NCI-H1694 treated with DMSO at 0.1 percent for 48 hours (cell line): Measurements from ENCODE around the gene SLC39A11.
"Not testable (repeated sequence)": the region's sequence is repeated elsewhere in the genome, so short reads cannot be mapped to it uniquely, and the experiment has no call there.

Source experiments
- DNase-seq: peaks from one replicate; lab custom pipeline; 2025; lab: John Stamatoyannopoulos, UW

The SLC39A11 gene

DNA sequence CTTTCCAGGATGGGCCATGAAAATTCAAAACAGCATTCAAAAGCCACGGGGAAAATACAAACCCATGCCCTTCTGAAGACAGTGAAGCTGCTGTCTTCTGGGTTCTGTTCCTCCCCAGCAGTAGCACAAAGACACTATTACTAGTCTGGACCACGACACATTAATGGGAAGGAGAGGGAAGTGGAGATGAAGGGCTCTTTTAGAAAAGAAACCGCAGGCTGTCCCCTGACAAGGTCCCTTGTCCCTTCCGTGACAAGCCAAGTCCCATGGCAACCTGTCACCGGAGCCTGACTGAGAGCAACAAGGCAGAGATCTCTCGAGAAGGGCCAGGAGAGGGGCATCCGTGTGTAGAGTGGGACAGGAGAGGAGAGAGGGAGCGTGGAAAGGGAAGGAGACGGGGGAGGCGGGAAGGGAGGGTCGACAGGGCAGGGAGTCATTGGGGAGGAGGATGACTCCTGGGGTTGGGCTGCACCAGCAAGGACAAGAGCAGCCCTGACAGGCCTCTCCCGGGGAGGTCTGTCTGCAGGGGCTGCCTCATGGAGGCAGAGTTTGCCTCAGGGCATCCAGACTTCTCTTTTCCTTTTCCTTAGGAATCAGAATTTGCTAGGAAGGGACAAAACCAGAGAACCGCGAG lies 436.2 kb downstream of the SLC39A11 start:
- DNase-seq: no peak

DNA sequence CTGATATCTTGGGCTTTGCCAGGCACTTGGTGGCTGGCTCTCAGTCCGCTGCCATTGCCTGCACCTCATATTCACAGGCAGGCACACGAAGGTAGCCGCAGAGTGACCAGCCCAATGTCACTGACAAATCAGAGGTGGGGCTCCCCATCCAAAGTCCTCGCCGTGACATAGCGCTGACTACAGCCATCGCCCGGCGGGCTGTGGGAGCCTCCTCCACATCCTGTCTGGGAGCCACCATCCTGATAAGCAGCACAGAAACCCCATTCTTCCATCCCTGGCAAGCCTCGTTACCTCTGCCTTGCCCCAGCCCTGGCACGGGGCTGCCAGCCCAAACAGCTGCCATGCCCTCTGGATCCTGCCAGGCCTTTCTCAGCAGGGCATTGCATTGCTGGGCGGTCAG lies 437.8 kb downstream of the SLC39A11 start:
- no peak for DNase-seq

DNA sequence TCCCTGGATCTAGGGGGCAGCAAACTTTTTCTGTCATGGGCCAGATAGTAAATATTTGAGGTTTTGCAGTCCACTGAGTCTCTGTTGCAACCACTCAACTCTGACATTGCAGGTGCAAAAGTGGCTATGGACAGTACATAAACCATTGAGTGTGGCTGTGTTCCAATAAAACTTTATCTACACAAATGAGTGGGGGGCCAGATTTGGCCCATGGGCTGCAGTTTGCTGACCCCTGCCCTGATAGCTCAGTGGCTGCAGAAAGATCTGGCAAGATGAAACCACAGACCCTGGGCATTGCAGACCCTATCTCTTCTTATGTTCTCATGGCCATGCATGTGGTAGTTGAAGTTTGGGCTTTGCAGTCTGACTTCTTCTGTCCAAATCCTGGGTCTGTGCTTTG lies 440.5 kb downstream of the SLC39A11 start:
- DNase-seq: no peak

DNA sequence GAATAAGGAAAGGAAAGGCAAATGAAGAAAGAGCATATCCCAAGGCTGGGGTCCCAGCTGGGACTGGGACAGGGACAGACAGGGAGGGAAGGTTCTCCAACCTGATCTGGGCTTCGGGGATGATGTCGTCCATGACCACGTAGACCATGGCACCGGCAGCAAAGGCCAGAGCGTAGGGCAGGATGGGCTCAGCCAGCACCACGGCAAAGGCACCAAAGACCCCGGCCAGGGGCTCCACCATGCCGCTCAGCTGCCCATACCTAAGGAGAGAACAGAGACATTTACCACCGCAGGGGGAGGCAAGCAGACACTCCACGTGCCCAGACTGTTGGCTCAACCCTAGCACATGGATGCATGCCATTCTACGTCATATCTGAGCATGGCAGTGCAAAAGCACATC lies 443.8 kb downstream of the SLC39A11 start:
- DNase-seq: no peak

DNA sequence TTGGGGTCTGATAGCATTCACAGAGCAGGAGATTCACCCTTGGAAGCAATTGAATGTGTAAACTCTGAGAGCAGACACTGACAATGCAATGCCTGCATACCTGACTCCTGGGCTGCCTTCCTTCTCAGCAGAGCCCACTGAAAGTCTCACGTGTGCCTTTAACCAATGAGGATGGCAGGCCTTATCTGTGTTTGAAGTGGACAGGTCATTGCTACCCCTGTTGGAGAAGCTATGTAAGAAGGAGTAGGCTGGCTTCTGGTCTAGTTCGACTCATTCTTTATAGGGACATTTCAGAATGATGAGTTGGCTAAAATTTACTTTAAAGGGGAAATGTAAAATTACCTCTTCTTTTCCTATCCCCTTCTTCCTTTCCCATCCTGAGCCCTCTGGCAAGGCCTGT lies 446.3 kb downstream of the SLC39A11 start:
- DNase-seq: no peak

DNA sequence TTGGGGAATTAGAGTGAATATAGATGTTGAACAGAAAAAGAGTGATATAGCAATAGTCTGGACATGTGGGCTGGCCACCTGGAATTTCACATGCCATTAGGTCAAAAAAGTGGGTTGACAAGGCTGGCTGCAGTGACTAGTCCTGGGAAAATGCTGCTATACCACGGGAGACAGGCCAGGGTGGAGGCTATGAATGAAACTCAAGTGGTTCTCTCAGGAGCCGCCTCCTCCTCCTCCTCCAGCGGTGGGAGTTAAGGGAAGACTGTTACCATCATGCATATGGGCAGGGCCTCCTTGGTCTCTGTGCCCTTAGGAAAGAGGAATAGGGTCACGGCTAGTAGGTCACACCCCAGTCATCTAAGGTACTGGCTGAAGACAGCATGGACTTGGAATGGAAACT lies 448.0 kb downstream of the SLC39A11 start:
- no peak for DNase-seq

DNA sequence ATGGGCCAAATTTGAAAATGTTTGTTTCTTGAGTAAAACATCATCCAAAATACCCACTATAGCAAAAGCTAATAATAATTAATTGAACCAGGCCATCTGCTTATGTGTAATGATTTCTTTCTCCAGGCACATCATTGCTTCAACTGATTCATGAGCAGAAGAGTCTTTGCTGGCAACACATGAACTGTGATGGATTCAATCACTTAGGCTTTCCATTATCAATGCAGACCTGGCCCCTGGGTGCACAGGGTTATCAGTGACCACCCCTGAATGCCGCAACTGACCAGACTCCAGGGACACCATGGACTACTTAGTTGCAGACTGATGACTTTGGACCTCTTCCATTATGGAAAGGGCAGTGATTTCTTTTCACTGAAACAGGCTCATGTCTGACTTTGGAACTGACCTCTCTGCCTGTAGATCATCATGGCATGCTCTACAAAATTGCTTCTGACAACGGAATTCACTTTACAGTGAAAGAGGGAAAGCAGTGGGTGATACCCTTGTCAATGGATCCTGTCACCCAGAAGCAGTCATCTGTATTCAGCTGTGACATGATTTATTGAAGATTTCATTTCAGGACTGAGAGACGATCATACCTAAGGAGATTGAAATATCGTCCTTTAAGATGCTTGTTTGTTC lies 448.8 kb downstream of the SLC39A11 start:
- no peak for DNase-seq

DNA sequence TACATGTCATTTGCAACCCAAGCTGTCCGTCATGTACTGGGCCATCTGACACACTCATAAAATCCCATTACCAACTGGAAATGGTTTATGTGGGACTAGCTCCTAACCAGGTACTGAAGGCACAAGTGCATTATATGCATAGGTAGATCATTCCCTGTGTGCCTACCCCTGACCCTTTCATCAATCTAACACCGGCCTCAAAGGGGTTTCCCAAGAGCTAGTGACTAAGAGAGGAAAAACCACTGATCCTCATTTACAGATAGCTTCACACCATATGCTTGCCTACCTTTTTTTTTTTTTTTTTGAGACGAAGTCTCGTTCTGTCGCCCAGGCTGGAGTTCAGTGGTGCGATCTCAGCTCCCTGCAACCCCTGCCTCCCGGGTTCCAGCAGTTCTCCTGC lies 449.8 kb downstream of the SLC39A11 start:
- no peak for DNase-seq

DNA sequence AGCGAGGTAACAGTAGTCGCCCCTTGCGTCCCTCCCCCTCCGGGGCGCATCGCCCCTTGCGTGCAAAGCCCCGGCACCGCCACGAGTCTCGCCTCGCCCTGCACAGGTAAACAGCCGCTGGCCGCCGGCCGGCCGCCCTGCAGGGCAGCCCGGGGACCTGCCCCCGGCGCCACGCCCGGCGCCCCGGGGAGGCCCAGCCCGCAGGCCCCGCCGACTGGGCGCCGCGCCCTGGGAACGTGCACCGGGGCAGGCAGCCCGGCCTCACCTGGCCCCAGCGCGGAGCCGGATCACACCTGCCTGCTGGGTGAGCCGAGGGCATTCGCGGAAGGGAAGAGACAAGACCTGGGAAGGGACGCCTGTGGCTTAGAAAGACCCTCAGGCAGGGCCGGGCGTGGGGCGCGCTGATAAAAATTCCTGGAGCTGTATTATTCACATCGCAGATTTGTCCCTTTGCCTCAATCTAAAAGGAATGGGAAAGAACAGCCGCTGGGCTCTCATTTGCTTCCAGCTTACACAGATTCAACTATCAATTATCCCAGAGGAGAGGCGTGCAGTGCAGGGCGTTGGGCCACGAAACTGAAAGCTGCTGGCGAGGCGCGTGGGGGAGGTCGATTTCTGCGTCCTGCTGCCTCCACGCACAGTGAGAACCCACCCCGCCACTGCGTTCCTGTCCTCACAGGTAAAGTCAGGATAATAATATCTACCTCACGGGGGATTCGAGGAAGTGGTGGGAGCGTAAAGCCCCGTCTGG lies 451.9 kb downstream of the SLC39A11 start:
- DNase-seq: no peak

DNA sequence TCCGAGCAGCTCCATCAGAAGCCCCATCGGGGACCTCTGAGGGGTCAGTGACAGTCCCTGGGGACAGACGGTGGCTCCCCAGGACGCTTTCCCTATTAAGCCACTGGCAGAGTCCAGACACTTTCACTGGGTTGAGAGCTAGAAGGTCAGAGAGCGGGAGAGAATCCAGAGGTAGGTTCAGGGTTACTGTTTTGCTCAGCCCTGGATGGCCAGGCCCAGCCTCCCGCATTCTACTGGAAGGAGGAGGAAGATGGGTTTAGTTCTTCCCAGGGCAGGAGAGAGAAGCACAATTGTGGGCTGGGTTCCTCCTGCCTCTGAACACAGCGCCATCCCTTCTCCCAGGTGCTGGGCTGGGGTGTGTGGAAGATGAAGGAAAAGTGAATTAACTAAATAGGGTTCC lies 452.8 kb downstream of the SLC39A11 start:
- no peak for DNase-seq

DNA sequence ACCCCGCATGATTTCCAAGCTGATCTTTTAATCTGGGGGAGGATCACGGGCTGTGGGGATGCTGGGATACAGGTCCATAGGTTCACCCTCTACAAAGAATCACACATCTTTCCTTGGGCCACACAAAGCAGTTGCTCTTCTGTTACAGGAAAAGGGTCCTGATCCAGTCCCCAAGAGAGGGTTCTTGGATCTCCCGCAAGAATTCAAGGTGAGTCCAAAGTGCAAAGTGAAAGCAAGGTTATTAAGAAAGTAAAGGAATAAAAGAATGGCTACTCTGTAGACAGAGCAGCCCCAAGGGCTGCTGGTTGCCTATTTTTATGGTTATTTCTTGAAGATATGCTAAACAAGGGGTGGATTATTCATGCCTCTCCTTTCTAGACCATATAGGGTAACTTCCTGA lies 453.6 kb downstream of the SLC39A11 start:
- not testable (repeated sequence) for DNase-seq

DNA sequence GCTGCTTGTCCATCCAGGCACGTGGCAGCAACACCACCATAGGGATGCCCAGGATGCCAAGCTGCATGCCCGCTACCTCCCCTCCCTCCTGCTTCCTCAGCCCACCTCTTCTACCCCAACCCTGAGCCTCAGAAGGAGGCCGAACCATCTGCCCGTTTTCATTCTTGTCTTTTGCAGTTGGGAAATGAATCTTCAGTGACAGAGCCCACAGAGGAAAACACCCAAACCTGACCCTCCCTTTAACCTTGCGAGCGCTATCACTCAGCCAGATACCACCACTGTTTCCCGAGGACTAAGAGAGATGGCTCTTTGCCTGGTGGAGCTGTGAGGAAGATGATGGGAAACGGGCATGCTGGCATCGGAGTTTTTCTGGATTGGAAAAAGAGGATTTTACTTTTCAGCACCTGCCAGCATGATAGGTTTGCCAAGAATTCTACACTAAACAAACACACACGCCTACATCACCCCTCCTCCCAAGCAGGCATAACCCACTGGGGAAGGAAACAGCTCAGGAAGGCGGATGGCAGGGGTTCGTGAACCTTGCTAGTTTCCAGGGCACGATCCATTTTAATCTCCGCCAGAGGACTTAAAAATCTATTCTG lies 457.4 kb downstream of the SLC39A11 start:
- DNase-seq: no peak

DNA sequence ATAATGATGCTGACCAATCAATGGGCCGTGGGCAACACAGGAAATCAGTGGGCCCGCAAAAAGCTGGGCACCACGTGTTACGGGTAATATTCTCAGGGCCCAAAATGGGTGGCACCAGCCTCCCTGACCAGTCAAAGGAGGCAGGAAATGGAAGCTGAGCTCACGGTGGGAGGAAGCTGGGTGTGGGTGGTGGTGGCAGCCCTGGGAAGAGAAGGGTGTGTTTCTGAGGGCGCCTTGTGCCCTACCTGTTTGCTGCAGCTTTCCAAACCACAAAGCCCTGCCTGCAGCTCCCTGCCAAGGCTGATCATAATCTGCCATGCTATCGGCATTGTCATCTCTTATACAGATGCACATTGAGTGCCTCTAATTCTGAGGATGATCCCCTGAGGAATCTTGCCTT lies 457.9 kb downstream of the SLC39A11 start:
- no peak for DNase-seq

DNA sequence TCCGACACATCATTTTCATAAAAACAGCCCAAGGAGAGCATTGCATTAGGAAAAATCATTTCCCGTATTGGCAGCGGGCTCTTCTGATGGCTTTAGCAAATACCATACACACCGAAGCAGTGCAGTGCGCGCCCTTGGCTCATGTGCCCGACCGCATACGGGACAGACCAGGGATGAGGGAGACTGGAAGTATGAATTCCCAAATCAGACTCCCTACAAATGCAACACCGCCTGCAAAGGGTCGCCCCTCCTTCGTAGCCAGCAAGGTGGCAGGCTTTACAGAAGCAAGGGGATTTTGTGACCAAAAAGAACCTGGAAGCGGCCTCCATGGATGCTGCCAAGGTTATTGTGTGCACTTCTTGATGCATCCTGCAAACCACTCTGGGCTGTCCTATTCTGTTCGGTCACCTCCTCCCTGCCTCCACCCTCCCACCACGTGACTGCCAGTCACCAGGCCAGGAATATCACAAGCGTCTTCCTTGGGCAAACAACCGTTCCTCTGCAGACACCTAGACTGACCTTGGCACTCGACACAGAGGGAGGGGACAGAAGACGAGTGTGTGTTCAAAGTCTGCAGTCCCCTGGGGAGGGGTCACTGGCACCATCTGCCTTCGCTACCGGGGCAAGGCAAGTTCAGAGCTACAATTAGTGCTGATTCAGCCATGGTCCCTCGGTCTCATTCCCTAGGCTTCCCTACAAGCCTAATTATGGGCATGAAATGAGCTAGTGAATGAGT lies 460.4 kb downstream of the SLC39A11 start:
- DNase-seq: no peak

DNA sequence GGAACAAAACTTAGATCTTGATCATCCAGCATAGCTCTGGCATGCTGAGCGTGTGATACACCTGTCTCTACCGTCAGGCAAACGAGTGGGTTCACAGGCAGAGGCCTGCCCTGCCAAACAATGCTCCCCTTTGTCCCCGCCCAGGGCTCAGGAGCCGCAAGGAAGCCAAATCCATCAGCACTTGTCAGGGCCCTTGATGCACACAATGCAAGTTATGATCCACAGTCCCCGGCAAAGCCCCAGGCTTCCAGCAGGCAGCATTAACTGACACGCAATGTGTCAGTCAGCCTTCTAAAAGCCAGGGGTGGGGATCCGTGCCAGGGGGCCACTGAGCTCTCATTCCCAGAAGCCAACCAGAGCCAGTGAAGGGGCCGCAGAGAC lies 460.9 kb downstream of the SLC39A11 start:
- DNase-seq: no peak

DNA sequence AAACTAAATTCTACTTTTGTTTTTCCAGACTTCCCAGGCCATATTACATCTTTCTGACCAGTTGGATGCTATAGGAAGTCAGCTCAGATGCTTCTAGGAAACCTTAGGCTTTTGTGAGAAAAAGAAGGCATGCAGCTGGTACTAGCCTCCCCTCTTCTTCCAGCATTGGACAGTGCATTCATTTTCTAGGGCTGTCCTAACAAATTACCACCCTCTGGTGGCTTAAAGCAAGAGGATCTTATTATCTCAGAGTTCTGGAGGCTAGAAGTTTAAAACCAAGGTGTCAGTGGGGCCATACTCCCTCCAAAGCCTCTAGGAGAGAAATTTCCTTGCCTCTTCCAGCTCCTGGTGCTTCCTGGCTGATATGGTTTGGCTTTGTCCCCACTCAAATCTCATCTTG lies 467.8 kb downstream of the SLC39A11 start:
- DNase-seq: no peak

DNA sequence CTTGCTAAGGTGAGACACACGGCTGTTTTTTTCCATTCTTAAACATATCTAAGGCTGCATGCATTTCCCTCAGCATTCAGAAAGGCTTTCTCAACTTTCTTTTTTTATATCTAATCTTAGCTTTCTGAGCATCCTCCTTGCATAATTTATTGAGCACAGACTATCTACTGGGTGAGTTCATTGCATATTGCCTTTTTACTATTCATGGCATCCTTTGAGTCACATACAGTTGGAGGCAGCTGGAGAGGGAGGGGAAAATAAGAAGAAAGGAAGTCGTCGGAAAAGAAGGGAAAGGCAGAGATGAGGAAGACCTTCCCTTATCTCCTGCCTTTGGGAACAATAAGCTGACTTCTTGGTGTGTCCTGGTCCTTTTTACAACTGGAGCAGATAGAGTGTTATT lies 468.3 kb downstream of the SLC39A11 start:
- no peak for DNase-seq

DNA sequence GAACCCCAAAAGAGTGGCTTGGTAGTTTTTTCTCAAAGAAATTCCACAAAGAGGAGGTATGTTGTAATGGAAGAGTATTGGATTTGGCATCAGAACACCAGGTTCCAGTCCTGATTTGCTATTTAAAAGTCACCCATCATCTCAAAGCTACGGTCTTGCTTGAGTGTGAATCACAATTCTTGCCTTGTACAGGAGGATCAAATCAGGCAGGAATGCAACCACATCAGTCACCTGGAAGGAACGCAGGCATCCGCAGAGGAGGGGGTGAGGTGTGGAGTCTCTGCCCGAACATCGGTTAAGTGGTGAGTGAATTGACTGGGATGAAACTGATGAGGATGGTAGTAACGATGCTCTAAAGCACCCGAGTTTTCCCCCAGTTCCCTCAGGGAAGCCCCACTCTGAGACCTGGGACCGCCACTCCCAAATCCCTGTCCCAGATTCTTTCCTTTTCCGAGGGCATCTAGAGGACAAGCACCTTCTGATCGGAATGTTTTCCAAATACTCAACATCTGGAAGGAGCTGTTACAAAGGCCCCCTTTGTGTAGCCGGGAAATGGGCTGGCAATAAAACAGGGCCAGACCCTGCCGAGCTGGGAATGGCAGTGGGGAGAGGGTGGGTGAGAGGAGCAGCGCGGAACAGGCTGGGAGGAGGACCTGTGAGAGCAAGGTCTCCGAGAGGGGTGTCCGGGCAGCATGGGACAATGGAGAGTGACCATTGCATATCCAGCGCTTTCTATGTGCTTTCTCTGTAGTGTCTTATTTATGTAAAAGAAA lies 469.6 kb downstream of the SLC39A11 start:
- no peak for DNase-seq

DNA sequence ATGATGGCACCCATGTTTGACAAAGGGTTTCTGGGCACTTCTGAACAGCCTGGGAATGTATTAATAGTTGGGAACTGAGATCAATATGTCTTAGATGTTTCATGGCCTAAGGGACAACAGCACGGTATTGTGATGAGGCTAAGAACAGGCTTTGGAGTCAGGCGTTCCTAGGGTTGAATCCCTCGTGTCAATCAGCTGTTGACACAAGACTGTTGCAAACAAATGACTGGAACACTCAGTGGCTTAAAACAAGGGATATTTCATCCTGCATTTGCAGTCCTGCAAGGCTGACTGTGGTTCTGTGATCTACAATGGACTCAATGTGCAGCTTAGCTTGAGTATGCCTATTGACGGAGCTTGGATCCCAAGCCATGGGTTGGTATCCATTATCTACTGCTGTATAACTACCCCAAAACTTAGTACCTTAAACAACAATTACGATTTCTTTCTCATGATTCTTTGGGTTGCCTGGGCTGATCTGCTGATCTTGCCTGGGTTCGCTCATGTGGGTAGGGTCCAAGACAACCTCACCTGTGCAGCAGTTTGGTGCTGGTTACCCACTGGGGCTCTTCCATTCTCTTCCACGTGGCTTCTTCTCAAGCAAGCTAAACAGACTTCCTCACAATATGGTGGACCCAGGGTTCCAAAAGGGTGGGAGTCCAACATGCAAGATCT lies 472.4 kb downstream of the SLC39A11 start:
- no peak for DNase-seq

DNA sequence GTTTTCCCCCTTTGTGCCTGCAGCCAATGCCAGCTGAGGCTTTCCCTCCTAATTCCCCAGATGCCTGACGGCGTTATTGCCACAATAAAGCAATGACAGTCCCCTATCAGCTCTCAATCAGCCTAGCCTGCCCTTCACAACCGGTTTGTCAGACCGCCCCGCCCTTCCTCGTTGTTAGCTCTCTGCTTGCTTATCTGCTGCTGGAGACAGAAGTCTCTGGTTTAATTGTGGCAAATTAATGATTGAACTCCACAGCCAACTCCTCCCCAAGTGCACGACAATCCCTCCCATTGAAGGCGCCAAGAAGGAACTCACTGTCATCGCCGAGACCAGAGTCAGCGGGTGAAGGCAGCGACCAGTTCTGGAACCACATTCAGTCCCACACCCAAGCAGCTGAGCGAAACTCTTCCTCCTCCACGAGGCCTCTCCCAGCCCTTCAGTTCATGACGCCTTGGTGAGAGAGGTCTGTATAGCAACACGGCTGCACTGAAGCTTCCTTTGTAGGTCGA lies 474.4 kb downstream of the SLC39A11 start:
- DNase-seq: no peak

DNA sequence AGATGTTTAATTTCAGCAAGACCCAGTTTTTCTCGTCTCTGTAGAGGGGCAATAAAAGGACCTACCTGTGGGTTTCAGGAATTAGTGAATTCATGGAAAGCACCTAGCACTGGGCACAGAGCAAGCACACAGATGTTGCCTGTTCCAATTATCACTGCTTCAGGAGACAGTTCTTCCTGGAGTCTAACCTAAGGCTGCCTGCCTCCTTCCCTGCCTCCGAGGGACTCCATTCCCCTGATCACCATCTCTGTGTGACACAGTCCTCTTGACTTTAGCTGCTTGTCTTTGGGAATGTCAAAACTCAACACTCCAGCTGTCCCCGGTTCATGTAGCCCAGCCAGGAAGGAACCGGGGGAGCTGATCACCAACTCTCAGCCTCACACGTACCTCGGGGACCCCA lies 474.9 kb downstream of the SLC39A11 start:
- no peak for DNase-seq
